WTC11 (cell line): ENCODE data around the gene MARCKS. TPM values are rescaled to one million over a fixed set of nuclear protein-coding genes. Genes with fewer than 3 reads are reported as not detected.

Experiments used
- ATAC-seq: fragments of 200-7000 bp; cut with Tn5 transposase; 2 replicates; pipeline ENCODE4 v1.10.0; 2021; ENCODE audit warnings: mild to moderate bottlenecking, moderate library complexity
- CTCF ChIA-PET: fragments of 300-600 bp; sonication (Branson Sonifier 250); formaldehyde crosslinking; loops from one replicate; lab custom pipeline; 2021; ENCODE audit warnings: antibody characterized with exemption; lab: Charles Lee
- POLR2A ChIA-PET: fragments of 350-600 bp; sonication (Branson Sonifier 250); formaldehyde crosslinking; loops from one replicate; lab custom pipeline; 2021; ENCODE audit warnings: antibody characterized with exemption; lab: Charles Lee
- DNase-seq: peaks from one replicate; pipeline ENCODE4 v3.0.0; 2021; ENCODE audit warnings: low spot score
- H3K27ac Mint-ChIP-seq: 2 replicates; pipeline ENCODE4 v1.8.0; 2021; ENCODE audit warnings: mixed read lengths
- H3K27me3 Mint-ChIP-seq: 2 replicates; pipeline ENCODE4 v1.8.0; 2021; ENCODE audit warnings: low read depth, mild to moderate bottlenecking, moderate library complexity, mixed read lengths
- H3K36me3 Mint-ChIP-seq: 2 replicates; pipeline ENCODE4 v1.8.0; 2021; ENCODE audit warnings: mixed read lengths
- H3K4me1 Mint-ChIP-seq: 2 replicates; pipeline ENCODE4 v1.8.0; 2022; ENCODE audit warnings: mixed read lengths
- H3K4me3 Mint-ChIP-seq: 2 replicates; pipeline ENCODE4 v1.8.0; 2021; ENCODE audit warnings: mild to moderate bottlenecking, moderate library complexity, mixed read lengths
- H3K9me3 Mint-ChIP-seq: 2 replicates; pipeline ENCODE4 v1.8.0; 2021; ENCODE audit warnings: mixed read lengths
- ELF4 ChIP-seq: sonication (generic); formaldehyde crosslinking; IDR thresholded peaks from 2 replicates; pipeline ENCODE4 v1.8.1; 2022; ENCODE audit warnings: low read depth, mild to moderate bottlenecking, moderate library complexity, missing genetic modification reagents
- ESRRA ChIP-seq: sonication (generic); formaldehyde crosslinking; IDR thresholded peaks from 2 replicates; pipeline ENCODE4 v1.8.1; 2022; ENCODE audit warnings: mild to moderate bottlenecking, missing genetic modification reagents, borderline replicate concordance
- NFE2L1 ChIP-seq: sonication (generic); formaldehyde crosslinking; IDR thresholded peaks from 2 replicates; pipeline ENCODE4 v1.8.1; 2023; ENCODE audit warnings: missing genetic modification reagents
- PRRX2 ChIP-seq: fragments of 250-450 bp; sonication (Bioruptor Pico); IDR thresholded peaks from 2 replicates; pipeline ENCODE4 v1.8.0; 2021; ENCODE audit warnings: mild to moderate bottlenecking
- RORB ChIP-seq: fragments of 250-450 bp; sonication (Bioruptor Pico); IDR thresholded peaks from 2 replicates; pipeline ENCODE4 v1.9.0; 2021; ENCODE audit warnings: mild to moderate bottlenecking
- ZNF317 ChIP-seq: sonication (generic); formaldehyde crosslinking; IDR thresholded peaks from 2 replicates; pipeline ENCODE4 v1.8.1; 2023; ENCODE audit warnings: low read depth, mild to moderate bottlenecking, moderate library complexity, missing genetic modification reagents, borderline replicate concordance
- ZNF396 ChIP-seq: fragments of 250-450 bp; sonication (Bioruptor Pico); IDR thresholded peaks from 2 replicates; pipeline ENCODE4 v1.8.0; 2021; ENCODE audit warnings: mild to moderate bottlenecking, moderate library complexity, borderline replicate concordance
- ZNF671 ChIP-seq: fragments of 250-450 bp; sonication (Bioruptor Pico); IDR thresholded peaks from 2 replicates; pipeline ENCODE4 v1.8.0; 2021; ENCODE audit warnings: mild to moderate bottlenecking
- total RNA-seq: library from RNA; stranded (reverse); gene quantifications from 3 replicates; pipeline ENCODE4 v1.2.3, GENCODE V29; 2021
- TF ChIP-seq, protein P1 (sequence below): fragments of 250-450 bp; sonication (Bioruptor Pico); IDR thresholded peaks from 2 replicates; pipeline ENCODE4 v2.1.2; 2022; ENCODE audit warnings: mild to moderate bottlenecking, moderate library complexity
- TF ChIP-seq, protein P2 (sequence below): sonication (generic); formaldehyde crosslinking; IDR thresholded peaks from 2 replicates; pipeline ENCODE4 v1.8.1; 2023; ENCODE audit warnings: mild to moderate bottlenecking, missing genetic modification reagents
- TF ChIP-seq, protein P3 (sequence below): fragments of 250-450 bp; sonication (Bioruptor Pico); IDR thresholded peaks from 2 replicates; pipeline ENCODE4 v1.9.0; 2021; ENCODE audit warnings: mild to moderate bottlenecking, borderline replicate concordance
- TF ChIP-seq, protein P4 (sequence below): sonication (generic); formaldehyde crosslinking; conservative IDR thresholded peaks from 2 replicates; pipeline ENCODE4 v1.8.1; 2023; ENCODE audit warnings: mild to moderate bottlenecking, low read depth, missing genetic modification reagents, moderate library complexity
- TF ChIP-seq, protein P5 (sequence below): sonication (generic); formaldehyde crosslinking; IDR thresholded peaks from 2 replicates; pipeline ENCODE4 v1.8.0; 2022; ENCODE audit warnings: mild to moderate bottlenecking, missing genetic modification reagents
- TF ChIP-seq, protein P6 (sequence below): sonication (generic); formaldehyde crosslinking; IDR thresholded peaks from 2 replicates; pipeline ENCODE4 v1.8.1; 2022; ENCODE audit warnings: low read depth, missing genetic modification reagents, borderline replicate concordance
- TF ChIP-seq, protein P7 (sequence below): sonication (generic); formaldehyde crosslinking; IDR thresholded peaks from 2 replicates; pipeline ENCODE4 v1.8.1; 2022; ENCODE audit warnings: mild to moderate bottlenecking, moderate library complexity, missing genetic modification reagents
- TF ChIP-seq, protein P8 (sequence below): fragments of 250-450 bp; sonication (Bioruptor Pico); IDR thresholded peaks from 2 replicates; pipeline ENCODE4 v1.8.0; 2021; ENCODE audit warnings: mild to moderate bottlenecking

MARCKS gene
- total RNA-seq, 1 experiment from 2014 or later: 95.1 TPM

DNA sequence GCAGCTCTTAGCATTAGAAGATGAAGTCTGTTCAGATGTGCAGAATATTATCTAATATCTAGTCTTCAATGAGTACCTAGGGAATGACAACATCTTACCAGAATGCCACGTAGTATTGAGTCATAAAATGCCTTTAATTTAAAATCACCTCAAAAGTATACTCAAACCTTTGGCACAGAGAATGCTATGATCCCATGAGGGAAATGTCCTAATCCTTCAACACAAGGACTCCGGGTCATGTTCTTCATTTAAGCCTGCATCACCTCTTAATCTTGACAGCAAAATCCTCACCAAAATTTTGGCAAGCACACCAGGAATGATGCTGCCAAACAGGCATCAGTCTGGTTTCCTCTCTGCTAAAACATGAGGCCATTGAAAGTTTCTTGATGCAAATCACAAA is 23.6 kb upstream of the MARCKS start:
- ATAC-seq: no peak
- Mint-ChIP-seq H3K36me3 (no peaks in the 10 kb centered on the region), H3K4me1 (peaks cover 5% of the 10 kb centered on the region), H3K4me3 (no peak overlapping the region), H3K27me3 (peaks cover 3% of the 10 kb centered on the region; the same call in 1 of the 2 replicates), H3K9me3 (peaks cover 7% of the 10 kb centered on the region; the same call in 1 of the 2 replicates), H3K27ac (no peak overlapping the region)
- CTCF ChIA-PET: no interaction called here
- DNase-seq: no peak
- TF ChIP-seq RORB (CRISPR knock-in tag) (no peak), ZNF671 (CRISPR knock-in tag) (no peak), ZNF317 (CRISPR knock-in tag) (no peak), PRRX2 (no peak), NFE2L1 (CRISPR knock-in tag) (no peak), ELF4 (CRISPR knock-in tag) (no peak), ZNF396 (no peak), ESRRA (CRISPR knock-in tag) (no peak)
- TF ChIP-seq, protein P1, sequence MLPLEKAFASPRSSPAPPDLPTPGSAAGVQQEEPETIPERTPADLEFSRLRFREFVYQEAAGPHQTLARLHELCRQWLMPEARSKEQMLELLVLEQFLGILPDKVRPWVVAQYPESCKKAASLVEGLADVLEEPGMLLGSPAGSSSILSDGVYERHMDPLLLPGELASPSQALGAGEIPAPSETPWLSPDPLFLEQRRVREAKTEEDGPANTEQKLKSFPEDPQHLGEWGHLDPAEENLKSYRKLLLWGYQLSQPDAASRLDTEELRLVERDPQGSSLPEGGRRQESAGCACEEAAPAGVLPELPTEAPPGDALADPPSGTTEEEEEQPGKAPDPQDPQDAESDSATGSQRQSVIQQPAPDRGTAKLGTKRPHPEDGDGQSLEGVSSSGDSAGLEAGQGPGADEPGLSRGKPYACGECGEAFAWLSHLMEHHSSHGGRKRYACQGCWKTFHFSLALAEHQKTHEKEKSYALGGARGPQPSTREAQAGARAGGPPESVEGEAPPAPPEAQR: no peak
- TF ChIP-seq, protein P2, sequence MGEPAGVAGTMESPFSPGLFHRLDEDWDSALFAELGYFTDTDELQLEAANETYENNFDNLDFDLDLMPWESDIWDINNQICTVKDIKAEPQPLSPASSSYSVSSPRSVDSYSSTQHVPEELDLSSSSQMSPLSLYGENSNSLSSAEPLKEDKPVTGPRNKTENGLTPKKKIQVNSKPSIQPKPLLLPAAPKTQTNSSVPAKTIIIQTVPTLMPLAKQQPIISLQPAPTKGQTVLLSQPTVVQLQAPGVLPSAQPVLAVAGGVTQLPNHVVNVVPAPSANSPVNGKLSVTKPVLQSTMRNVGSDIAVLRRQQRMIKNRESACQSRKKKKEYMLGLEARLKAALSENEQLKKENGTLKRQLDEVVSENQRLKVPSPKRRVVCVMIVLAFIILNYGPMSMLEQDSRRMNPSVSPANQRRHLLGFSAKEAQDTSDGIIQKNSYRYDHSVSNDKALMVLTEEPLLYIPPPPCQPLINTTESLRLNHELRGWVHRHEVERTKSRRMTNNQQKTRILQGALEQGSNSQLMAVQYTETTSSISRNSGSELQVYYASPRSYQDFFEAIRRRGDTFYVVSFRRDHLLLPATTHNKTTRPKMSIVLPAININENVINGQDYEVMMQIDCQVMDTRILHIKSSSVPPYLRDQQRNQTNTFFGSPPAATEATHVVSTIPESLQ (CRISPR knock-in tag): no peak
- TF ChIP-seq, protein P3, sequence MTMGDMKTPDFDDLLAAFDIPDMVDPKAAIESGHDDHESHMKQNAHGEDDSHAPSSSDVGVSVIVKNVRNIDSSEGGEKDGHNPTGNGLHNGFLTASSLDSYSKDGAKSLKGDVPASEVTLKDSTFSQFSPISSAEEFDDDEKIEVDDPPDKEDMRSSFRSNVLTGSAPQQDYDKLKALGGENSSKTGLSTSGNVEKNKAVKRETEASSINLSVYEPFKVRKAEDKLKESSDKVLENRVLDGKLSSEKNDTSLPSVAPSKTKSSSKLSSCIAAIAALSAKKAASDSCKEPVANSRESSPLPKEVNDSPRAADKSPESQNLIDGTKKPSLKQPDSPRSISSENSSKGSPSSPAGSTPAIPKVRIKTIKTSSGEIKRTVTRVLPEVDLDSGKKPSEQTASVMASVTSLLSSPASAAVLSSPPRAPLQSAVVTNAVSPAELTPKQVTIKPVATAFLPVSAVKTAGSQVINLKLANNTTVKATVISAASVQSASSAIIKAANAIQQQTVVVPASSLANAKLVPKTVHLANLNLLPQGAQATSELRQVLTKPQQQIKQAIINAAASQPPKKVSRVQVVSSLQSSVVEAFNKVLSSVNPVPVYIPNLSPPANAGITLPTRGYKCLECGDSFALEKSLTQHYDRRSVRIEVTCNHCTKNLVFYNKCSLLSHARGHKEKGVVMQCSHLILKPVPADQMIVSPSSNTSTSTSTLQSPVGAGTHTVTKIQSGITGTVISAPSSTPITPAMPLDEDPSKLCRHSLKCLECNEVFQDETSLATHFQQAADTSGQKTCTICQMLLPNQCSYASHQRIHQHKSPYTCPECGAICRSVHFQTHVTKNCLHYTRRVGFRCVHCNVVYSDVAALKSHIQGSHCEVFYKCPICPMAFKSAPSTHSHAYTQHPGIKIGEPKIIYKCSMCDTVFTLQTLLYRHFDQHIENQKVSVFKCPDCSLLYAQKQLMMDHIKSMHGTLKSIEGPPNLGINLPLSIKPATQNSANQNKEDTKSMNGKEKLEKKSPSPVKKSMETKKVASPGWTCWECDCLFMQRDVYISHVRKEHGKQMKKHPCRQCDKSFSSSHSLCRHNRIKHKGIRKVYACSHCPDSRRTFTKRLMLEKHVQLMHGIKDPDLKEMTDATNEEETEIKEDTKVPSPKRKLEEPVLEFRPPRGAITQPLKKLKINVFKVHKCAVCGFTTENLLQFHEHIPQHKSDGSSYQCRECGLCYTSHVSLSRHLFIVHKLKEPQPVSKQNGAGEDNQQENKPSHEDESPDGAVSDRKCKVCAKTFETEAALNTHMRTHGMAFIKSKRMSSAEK: no peak
- TF ChIP-seq, protein P4, sequence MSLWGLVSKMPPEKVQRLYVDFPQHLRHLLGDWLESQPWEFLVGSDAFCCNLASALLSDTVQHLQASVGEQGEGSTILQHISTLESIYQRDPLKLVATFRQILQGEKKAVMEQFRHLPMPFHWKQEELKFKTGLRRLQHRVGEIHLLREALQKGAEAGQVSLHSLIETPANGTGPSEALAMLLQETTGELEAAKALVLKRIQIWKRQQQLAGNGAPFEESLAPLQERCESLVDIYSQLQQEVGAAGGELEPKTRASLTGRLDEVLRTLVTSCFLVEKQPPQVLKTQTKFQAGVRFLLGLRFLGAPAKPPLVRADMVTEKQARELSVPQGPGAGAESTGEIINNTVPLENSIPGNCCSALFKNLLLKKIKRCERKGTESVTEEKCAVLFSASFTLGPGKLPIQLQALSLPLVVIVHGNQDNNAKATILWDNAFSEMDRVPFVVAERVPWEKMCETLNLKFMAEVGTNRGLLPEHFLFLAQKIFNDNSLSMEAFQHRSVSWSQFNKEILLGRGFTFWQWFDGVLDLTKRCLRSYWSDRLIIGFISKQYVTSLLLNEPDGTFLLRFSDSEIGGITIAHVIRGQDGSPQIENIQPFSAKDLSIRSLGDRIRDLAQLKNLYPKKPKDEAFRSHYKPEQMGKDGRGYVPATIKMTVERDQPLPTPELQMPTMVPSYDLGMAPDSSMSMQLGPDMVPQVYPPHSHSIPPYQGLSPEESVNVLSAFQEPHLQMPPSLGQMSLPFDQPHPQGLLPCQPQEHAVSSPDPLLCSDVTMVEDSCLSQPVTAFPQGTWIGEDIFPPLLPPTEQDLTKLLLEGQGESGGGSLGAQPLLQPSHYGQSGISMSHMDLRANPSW: no peak
- TF ChIP-seq, protein P5, sequence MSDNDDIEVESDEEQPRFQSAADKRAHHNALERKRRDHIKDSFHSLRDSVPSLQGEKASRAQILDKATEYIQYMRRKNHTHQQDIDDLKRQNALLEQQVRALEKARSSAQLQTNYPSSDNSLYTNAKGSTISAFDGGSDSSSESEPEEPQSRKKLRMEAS (CRISPR knock-in tag): no peak
- TF ChIP-seq, protein P6, sequence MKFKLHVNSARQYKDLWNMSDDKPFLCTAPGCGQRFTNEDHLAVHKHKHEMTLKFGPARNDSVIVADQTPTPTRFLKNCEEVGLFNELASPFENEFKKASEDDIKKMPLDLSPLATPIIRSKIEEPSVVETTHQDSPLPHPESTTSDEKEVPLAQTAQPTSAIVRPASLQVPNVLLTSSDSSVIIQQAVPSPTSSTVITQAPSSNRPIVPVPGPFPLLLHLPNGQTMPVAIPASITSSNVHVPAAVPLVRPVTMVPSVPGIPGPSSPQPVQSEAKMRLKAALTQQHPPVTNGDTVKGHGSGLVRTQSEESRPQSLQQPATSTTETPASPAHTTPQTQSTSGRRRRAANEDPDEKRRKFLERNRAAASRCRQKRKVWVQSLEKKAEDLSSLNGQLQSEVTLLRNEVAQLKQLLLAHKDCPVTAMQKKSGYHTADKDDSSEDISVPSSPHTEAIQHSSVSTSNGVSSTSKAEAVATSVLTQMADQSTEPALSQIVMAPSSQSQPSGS: no peak
- TF ChIP-seq, protein P7, sequence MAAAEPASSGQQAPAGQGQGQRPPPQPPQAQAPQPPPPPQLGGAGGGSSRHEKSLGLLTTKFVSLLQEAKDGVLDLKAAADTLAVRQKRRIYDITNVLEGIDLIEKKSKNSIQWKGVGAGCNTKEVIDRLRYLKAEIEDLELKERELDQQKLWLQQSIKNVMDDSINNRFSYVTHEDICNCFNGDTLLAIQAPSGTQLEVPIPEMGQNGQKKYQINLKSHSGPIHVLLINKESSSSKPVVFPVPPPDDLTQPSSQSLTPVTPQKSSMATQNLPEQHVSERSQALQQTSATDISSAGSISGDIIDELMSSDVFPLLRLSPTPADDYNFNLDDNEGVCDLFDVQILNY: no peak
- TF ChIP-seq, protein P8, sequence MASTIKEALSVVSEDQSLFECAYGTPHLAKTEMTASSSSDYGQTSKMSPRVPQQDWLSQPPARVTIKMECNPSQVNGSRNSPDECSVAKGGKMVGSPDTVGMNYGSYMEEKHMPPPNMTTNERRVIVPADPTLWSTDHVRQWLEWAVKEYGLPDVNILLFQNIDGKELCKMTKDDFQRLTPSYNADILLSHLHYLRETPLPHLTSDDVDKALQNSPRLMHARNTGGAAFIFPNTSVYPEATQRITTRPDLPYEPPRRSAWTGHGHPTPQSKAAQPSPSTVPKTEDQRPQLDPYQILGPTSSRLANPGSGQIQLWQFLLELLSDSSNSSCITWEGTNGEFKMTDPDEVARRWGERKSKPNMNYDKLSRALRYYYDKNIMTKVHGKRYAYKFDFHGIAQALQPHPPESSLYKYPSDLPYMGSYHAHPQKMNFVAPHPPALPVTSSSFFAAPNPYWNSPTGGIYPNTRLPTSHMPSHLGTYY (CRISPR knock-in tag): no peak
- POLR2A ChIA-PET: no interaction called here
